Measurements from ENCODE around the gene PKD1L1. TPM values are rescaled to one million over a fixed set of nuclear protein-coding genes. Genes with fewer than 3 reads are reported as not detected.

The PKD1L1 gene
- total RNA-seq, 4 donors from 2014 or later = 0.11 to 2.6 TPM; not detected in 2

DNA sequence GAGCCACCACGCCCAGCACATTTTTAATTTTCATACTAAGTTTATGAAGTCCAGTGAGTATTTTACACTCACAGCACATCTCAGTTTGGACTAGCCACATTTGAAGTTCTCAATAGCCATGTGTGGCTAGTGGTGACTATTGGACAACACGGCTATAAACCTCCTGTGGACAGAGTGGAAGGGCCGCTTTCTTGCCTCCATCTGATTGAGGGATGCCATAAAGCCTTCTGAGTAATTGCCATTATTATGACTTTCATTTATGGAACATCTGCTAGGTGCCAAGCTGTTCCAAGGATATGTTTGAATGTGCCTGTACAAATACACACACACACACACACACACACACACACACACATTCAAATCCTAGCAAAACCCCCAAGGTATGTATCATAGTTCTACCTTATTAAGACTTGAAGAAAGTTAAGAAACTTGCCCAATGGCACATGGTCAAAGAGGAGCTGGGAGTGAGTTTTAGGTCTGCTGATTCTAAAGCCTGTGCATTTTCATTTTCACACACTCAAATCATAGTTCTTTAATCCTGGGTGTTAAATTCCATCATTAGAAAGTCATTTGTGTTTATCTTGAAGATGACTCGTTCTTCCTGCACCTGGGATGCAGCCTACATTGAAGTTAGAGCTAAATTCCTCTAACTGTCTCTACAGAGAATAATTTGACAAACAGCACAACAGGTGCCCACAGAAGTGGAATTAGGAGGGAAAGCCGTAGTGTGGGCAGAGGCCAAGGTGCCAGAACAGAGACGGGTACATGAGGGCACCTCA is 143.3 kb downstream of the PKD1L1 start:
- no peaks in the 10 kb centered on the region for H3K9me3 ChIP-seq
- no peaks in the 10 kb centered on the region for H3K27me3 ChIP-seq
- H3K4me3 ChIP-seq = no peak overlapping the region
- TF ChIP-seq, protein P1, sequence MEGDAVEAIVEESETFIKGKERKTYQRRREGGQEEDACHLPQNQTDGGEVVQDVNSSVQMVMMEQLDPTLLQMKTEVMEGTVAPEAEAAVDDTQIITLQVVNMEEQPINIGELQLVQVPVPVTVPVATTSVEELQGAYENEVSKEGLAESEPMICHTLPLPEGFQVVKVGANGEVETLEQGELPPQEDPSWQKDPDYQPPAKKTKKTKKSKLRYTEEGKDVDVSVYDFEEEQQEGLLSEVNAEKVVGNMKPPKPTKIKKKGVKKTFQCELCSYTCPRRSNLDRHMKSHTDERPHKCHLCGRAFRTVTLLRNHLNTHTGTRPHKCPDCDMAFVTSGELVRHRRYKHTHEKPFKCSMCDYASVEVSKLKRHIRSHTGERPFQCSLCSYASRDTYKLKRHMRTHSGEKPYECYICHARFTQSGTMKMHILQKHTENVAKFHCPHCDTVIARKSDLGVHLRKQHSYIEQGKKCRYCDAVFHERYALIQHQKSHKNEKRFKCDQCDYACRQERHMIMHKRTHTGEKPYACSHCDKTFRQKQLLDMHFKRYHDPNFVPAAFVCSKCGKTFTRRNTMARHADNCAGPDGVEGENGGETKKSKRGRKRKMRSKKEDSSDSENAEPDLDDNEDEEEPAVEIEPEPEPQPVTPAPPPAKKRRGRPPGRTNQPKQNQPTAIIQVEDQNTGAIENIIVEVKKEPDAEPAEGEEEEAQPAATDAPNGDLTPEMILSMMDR (IDR thresholded peaks at IDR 0.05) = no peak
- TF ChIP-seq POLR2A (IDR thresholded peaks at IDR 0.05) = no peak
- TF ChIP-seq POLR2AphosphoS5 (IDR thresholded peaks at IDR 0.05) = no peak
- TF ChIP-seq EP300 (IDR thresholded peaks at IDR 0.05) = no peak
- H3K36me3 ChIP-seq = no peaks in the 10 kb centered on the region
- H3K27ac ChIP-seq = no peak overlapping the region
- DNase-seq (ENCODE audit: low spot score in 2 of 2) = no peak
- peaks cover 19% of the 10 kb centered on the region for H3K4me1 ChIP-seq
- 89% methylated on average over 6 of the region's 6 CpGs for WGBS

DNA sequence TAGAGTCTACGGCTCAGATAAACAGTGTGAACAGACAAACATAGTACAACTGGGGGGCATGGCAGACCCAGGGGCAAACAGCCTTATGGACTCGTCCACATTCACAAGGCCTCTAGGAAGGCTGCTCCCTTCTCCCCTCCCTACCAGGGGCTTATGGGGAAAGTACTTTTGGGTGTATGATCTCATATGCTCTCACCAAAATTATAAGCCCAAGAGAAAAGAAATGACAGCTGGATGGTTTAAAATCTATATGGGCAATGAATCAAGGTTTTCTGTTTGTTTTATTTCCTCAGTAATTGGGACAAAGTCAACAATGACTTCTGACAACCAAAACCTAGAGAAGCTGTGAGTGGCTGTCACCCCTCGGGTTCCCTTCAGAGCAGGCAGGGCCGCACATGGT is 144.4 kb downstream of the PKD1L1 start:
- no peaks in the 10 kb centered on the region for H3K9me3 ChIP-seq
- no peak overlapping the region for H3K27ac ChIP-seq
- H3K4me3 ChIP-seq = no peak overlapping the region
- no peaks in the 10 kb centered on the region for H3K27me3 ChIP-seq
- TF ChIP-seq POLR2A (IDR thresholded peaks at IDR 0.05) (no peak), EP300 (IDR thresholded peaks at IDR 0.05) (no peak), POLR2AphosphoS5 (IDR thresholded peaks at IDR 0.05) (no peak)
- TF ChIP-seq, protein P1 (IDR thresholded peaks at IDR 0.05) = no peak
- 95% methylated on average over 4 of the region's 4 CpGs for WGBS
- DNase-seq (ENCODE audit: low spot score in 2 of 2) = no peak
- H3K4me1 ChIP-seq = peaks cover 19% of the 10 kb centered on the region
- no peaks in the 10 kb centered on the region for H3K36me3 ChIP-seq

DNA sequence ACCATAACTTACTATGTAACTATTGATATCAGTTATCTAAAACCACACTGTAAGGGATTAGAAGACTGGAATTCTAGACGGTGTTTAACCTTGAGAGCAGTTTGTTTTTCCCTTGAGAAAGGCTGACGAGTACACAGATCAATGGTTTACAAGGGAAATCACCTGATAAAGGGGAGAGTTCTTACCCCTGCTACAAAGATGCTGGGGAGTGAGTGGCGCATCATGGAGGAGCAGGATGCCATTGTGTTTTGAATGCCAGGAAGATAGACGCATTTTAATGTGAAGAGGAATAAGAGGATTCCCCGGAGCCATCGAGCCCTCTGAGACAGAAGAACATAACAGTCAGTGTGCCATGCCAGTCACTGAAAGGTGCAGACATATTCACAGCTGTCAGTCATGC is 145.2 kb downstream of the PKD1L1 start:
- Histone ChIP-seq H3K36me3 (no peaks in the 10 kb centered on the region), H3K27ac (no peak overlapping the region), H3K27me3 (no peaks in the 10 kb centered on the region), H3K9me3 (no peaks in the 10 kb centered on the region), H3K4me3 (no peak overlapping the region), H3K4me1 (peaks cover 19% of the 10 kb centered on the region)
- TF ChIP-seq, protein P1 (IDR thresholded peaks at IDR 0.05) = no peak
- no peak for TF ChIP-seq EP300 (IDR thresholded peaks at IDR 0.05)
- TF ChIP-seq POLR2AphosphoS5 (IDR thresholded peaks at IDR 0.05) = no peak
- TF ChIP-seq POLR2A (IDR thresholded peaks at IDR 0.05) = no peak
- no peak for DNase-seq (ENCODE audit: low spot score in 2 of 2)
- WGBS = 92% methylated on average over 6 of the region's 6 CpGs

DNA sequence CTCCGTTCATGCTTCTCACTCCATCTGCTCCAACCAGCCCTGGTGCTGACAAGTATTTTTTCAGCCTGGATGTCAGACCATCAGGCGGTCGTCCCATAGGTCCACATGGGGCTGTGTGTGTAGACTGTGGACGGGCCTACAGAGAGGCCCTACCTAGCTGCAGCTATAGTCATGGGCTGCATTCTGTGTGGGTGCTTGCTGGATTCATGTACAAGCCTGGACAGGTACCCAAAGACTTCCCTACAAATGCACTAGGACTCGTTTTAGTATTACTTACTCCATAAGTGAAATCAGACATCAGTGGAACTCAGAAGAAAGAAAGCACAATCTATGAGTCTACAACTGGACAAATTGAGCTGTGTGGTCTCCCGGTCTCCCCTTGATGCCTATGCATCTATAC is 146.8 kb downstream of the PKD1L1 start:
- no peak for DNase-seq (ENCODE audit: low spot score in 2 of 2)
- WGBS = 69% methylated on average over 2 of the region's 6 CpGs
- H3K4me3 ChIP-seq = no peak overlapping the region
- peaks cover 5% of the 10 kb centered on the region for H3K4me1 ChIP-seq
- no peaks in the 10 kb centered on the region for H3K9me3 ChIP-seq
- TF ChIP-seq EP300 (IDR thresholded peaks at IDR 0.05) (no peak), POLR2A (IDR thresholded peaks at IDR 0.05) (no peak), POLR2AphosphoS5 (IDR thresholded peaks at IDR 0.05) (no peak)
- TF ChIP-seq, protein P1 (IDR thresholded peaks at IDR 0.05) = no peak
- no peaks in the 10 kb centered on the region for H3K27me3 ChIP-seq
- no peak overlapping the region for H3K27ac ChIP-seq
- no peaks in the 10 kb centered on the region for H3K36me3 ChIP-seq

DNA sequence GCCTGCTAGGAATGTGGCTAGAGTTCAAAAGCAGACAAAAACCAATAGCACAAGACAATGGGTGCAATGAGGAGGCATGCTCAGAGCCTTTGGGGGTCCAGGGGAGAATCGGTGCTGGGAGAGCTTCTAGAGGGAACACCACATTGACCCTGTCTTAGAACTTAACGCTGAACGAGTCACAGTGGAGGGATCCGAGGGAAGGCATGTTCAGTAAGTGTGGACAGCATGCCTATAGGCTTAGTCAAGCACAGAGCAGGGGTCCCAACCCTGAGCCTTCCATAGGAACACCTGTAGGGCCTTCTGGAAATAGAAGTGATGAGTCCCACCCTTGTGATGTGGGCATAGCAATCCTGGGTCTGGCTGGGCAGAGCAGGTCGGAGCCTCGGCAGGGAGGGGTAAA is 148.7 kb downstream of the PKD1L1 start:
- no peak for DNase-seq (ENCODE audit: low spot score in 2 of 2)
- no peaks in the 10 kb centered on the region for H3K9me3 ChIP-seq
- no peaks in the 10 kb centered on the region for H3K4me1 ChIP-seq
- WGBS = 92% methylated on average over 6 of the region's 6 CpGs
- H3K36me3 ChIP-seq = no peaks in the 10 kb centered on the region
- TF ChIP-seq, protein P1 (IDR thresholded peaks at IDR 0.05) = no peak
- no peak for TF ChIP-seq POLR2A (IDR thresholded peaks at IDR 0.05)
- no peak for TF ChIP-seq EP300 (IDR thresholded peaks at IDR 0.05)
- no peak for TF ChIP-seq POLR2AphosphoS5 (IDR thresholded peaks at IDR 0.05)
- H3K27ac ChIP-seq = no peak overlapping the region
- no peak overlapping the region for H3K4me3 ChIP-seq
- H3K27me3 ChIP-seq = no peaks in the 10 kb centered on the region

All from suprapubic skin (tissue), 4 donors.